NCI-H2081 treated with DMSO at 0.1 percent for 48 hours (cell line): Measurements from ENCODE around the gene RRAGD.

Source experiments
- DNase-seq: peaks from one replicate; lab custom pipeline; 2025; lab: John Stamatoyannopoulos, UW

RRAGD gene

DNA sequence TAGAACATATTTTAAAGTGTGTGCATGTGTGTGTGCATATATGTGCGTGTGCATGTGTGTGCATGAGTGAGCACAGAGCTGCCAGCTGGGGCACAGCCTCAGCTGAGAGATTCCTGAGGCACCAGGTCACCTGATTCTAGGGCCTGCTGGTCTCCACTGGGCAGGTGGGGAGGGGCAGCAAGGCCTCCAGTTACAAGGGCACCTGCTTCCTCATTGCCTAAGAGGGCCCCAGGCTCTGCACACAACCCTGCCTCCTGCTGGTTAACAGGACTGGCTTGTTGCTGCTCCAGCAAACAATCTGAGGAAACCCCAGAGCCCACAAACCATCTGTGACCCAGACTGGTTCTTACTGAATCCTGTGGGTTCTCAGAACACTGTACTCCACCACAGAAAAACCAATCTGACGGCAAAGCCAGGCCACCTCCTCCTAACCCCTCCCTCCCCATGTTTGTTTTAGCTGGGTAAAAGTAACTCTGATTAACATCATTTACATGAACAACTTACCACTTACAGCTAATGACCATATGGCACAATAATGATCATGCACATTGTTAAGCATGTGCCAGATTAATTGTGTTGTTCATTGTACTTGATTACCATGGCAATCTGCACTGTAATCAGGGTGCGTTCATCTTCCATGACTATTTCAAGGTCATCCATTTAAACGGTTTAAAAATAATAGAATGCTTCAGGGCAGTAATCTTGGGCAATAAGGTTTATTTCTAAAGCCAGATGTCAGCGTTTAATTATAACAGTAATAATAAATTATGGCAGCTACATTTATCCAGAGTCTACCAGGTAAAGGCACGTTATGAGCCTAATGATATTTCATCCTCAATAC is 36.4 kb downstream of the RRAGD start:
- DNase-seq, result peak; percentile 84

DNA sequence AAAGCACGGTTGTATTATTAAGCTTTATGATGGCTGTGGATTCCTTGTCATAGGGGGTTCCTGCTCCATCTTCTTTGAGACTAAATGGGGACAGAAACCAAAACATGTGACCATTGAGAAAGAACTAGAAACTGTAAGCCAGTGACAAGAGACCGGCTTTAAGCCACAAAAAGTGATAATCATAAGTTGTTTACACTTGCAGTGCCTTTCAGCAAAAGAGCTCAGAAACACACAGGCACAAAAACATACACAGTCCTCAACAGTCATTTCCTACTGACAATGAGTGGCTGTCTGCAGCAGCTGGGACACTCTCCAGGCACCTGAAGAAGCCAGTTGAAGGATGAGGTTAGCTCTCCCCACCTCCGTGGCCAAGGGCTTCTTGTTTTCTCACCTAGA is 39.6 kb downstream of the RRAGD start:
- no peak for DNase-seq

DNA sequence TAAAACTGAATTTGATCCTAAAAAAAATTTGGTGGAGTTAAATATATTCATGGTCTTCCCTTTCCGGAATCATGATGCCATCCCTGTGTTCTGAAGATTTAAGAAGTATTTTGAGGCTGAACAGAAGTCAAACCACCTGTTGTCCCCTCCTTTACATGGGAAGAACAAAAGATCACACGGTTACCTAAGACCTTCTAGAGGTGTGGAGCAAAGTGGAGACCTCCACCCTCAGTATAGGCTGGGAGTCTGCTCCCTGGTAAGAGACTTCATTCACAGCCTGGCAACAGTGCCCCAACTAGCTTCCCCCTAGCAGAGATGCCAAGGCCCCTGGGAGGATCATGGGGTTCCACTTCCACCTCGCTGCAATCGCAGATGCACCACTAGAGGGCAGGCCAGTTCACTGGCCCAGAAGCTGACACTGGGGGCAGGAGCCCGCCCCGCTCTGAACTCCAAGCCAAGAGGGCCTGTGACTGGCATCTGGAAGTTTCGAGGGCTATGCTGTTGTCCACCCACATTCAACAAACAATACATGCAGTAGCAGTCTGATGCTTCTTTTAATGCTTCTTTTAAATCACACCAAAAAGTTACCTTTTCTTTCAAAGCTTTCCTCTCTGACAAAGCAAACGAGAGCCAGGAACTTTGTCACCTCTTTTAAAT is 40.1 kb downstream of the RRAGD start:
- peak; percentile 30 for DNase-seq

DNA sequence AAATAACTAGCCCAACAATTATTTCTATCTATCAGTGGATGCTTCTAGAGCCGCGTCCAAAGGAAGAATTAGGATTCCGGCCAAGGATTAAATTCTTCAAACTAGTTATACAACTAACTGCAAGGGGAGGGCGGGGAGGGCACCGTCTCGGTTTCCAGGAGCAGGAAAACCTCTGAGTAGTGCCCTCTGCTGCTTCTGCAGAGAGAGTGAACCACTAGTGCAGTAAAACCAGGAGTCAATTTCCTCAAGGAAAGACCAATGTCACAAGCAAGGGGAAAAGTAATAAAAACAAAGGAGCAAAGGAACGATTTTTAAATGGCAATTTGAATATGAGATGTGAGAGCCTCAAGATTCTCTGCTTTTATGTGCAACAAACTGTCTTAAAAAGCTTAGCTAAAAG is 43.1 kb downstream of the RRAGD start:
- DNase-seq, result no peak

DNA sequence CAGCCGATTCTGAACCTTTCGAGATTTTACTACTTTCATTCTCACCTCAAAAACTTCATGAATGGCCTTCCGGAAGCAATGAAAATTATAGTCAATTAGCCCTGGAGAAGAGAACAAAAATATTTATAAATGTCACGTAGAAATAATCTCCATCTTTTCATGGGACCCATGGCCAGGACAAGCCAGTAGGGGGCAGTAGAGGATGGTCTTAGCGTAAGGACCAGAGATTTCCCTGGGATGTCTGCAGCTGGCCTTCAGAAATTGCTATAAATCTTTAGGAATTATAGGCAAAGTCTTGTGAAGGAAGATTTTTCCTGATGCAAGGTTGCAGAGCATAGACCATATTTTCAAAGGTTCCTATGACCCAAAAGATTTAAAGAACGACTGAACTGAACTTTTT is 44.0 kb downstream of the RRAGD start:
- no peak for DNase-seq

- DNase-seq, result no peak
Observed at GRCh38 chr6:89364586-89364985, 47.5 kb downstream of the RRAGD start.

DNA sequence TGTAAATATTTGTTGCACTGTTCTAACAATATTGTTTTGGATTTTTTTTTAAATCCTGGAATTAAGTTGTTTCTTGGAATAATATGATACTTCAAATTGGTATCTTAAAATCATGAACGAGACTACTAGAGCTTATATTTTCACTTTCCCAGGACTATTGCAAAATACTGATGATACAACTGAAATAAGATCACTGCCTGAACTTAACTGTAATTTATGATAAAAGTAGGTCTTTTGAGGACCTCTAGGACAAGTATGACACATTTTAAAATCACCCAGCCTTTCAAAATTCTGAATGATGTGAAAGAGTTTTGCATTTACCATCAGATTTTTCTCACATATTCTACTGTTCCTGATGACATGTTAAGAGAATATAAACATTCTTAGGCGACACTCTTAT is 50.9 kb downstream of the RRAGD start:
- DNase-seq, result no peak

DNA sequence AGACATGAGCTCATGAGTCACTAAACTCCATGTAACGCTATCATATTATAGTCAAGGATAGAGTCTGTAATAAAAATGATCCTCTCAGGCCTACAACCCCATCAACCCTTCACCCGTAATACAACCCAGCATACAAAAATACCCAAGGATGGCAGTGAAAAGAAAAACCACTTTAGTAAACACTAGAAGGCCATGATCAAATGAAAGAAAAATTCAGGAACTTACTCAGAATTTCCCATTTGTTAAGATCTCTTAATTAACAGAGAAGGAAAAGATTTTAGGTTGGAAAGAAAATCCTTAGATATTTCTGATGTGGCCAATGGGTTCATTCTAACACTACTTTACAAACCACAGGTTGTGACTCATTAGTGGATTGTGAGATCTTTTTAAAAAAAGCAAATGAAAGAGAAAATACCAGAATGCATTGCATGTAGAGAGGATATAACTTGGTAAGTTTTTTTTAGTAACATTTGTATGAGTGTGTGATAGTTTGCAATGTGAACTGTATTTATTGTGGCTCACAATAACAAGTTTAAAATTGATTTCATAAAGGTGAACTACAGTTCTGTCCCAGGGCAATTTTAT is 51.6 kb downstream of the RRAGD start:
- no peak for DNase-seq

DNA sequence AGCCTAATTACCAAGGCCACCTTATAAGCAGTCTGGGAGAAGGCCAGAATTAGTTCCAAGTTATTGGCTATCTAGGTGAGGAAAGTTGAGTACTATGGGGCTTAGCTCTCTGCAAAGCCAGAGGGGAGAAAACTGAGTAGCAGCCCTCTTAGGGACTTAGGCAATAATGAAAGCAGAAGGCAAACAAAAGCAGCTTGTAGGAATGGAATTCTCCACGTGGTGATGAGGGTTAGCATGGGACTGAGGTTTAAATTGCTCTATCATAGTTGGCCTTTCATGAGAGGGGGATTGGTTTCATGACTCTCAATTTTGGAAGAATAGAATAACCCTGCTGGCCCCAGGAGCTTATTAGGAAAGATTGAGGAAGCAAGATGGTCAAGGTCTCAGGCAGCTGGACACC is 52.5 kb downstream of the RRAGD start:
- no peak for DNase-seq

DNA sequence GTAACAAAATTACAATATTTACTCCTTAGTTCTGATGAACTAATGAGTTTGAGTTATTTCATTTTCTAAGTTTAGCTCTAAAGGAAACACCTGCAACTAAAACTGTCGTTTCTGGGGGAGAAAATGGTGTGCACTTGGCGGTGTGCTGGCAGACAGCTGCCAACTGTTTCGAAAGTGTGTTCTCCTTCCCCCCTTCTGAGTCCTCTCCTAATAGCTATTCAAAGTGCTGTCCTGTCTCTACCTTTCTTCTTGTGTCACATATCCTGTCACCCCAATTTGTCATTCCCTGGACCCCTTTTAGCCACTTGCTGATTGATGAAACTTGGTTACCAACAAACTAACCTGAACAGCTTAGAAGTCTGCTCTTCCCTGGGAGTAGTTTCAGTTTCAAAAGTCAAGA is 54.7 kb downstream of the RRAGD start:
- no peak for DNase-seq

DNA sequence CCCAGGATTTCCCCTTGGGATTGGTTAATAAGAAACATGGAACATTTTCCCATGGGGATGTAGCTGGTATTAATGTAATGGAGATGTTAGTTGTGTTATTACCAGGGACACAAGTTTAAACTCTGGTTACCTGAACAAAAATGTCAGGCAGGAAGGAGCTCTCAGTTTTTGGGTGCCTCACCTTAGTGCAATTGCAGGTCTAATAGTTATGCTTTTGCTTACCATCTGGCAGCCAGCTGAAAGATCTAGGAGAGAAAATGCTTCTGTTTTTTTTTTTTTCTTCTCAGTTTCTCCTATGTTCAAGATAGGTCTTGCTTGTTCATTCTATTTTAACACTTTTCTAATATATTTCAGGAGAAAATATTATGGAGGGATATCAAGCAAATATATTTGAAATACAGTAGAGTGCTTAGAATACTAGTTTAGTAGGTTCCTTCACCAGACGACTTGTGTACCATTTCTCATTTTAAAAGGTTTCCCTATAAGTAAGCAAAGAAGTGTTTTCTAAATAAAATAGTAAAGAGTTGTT is 55.4 kb downstream of the RRAGD start:
- DNase-seq, result no peak

DNA sequence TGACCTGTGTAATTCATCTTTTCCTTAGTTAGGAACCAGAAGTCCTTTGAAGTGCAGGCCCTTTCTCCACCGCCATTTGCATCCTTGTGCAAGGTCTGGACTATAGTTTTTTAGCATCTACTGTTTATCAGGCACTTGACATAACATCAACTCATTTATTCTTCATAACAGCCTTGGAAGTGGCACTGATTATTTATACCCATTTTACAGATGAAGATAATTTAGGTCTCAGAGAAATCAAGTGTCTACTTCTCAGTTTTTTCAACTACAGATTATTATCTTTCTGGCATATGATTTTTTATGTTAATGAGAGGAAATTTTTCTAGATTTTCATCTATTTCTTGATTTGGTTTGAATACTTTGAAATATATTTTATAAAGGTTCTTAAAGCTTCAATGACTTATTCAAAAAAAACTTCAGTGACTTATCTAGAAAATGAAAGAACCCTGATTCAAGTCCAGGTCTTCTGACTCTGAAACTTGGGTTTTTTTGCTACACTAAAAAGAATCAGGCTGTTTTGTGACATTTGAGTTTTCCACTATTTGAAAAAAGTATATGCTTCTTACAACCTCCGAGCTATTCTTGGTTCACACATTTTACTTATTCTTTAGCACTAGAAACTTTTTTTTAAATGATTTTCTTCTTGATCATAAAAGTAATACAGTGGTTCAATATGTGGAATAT is 56.4 kb downstream of the RRAGD start:
- no peak for DNase-seq

DNA sequence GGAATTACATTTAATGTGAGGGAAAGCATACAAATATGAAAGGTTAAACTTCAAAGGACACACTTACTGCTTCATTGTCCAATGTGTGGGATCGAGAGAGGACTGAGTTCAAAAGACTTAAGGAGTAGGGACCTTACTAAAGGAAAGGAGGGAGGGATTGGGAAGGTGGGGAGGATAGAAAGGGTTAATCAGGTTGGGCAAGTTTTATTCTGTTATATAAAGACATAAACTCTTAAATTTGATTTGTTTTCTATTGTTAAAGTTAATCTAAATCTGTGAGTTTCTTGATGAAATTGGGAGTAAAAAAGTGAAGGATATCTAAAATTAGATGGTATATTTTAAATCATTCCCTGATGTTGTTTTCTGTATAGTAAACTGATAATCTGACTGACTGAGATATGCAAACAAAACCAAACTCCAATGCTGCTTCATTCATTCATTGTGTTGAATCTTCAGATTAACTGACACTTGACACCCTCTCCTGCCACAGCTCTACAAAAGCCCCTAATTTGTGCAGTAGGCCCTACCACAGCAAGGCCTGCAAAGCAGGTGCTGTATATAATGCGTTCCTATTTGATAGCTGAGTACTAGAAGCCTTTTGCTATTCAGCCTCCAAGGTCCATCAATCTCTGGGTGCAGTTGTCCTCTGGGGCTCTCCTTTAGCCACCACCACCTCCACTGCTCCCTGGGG is 58.2 kb downstream of the RRAGD start:
- peak; percentile 36 for DNase-seq

- DNase-seq, result no peak
Observed at GRCh38 chr6:89353118-89353556, 58.9 kb downstream of the RRAGD start.

DNA sequence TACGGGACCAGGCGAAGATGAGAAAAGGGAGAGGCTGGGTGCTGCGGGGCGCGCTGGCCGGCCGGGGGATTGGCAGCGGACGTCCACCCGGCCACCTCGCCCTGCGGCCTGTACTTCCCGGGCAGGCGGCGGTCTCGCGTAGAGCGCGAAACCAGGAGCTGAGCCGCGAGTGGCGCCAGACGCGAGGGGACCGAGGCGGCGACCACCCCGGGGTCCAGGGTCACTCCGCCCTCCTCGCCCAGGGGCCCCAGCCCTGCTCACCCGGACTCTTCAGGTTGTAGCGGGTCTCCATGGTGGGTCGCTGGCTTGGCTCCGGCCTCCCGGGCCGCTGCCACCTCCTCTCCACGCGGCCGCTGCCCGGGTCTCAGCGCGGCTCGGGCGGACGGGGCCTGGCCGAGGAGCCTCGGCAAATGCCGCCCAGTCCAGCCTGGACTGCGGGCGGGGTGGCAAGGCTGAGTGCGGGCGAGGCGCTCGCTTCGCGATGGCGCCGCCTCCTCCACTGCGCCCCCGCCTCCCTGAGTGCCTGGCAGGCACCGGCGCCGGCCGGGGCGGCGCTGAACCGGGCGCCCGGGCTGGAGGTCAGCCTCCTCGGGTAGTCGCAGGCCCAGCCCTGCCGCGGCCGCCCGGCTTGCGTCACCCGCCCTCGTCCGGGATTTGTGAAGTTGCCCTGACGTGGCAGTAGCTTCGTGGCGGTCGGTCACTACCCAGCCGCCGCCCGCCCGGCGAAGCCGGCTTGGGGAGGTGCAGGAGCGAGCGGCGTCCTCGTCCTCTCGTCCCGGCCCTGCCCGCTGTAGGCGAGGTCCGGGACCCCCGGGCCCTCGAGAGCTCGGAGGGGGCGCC is 59.6 kb downstream of the RRAGD start, which contains the start of gene UBE2J1:
TSS of gene UBE2J1 (minus strand) at position 445 of the 840 bp plus-strand sequence. CDS start at position 292, 153 bp downstream.
- DNase-seq, result no peak

- DNase-seq, result no peak
Observed at GRCh38 chr6:89351671-89352277, 60.3 kb downstream of the RRAGD start.

DNA sequence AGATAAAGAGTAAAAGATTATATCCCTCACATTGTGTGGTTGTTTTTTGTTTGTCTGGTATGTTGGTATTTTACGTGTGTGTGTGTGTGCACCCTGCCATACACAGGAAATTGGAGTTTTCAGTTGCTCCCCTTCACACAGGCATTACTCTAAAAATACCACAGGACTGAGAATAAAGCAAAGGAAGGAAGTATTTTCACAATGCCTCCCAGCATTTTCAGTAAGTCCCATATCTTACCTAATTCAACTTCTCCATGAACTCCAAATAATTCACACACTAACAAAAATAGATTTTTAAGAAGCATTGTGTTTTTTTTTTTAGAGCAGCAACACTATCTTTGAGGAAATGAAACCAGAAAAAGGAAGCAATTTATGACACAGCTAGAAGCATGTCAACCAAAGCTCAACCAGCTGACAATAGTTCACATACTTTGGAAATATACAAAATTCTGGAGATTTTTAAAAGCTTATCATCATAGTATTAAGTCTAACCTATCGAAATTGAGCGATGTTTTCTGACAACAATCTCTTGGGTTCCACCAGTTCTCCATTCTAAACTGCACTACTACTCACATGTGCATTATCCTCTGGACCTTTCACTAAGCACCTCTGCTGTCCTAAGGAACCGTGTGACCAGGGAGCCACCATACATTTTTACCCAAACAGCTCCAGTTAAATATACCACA is 61.6 kb downstream of the RRAGD start:
- DNase-seq, result no peak

GRCh38 chr6:89348372-89348771 is 63.7 kb downstream of the RRAGD start:
- no peak for DNase-seq

- DNase-seq, result no peak
Observed at GRCh38 chr6:89347825-89348224, 64.2 kb downstream of the RRAGD start.

DNA sequence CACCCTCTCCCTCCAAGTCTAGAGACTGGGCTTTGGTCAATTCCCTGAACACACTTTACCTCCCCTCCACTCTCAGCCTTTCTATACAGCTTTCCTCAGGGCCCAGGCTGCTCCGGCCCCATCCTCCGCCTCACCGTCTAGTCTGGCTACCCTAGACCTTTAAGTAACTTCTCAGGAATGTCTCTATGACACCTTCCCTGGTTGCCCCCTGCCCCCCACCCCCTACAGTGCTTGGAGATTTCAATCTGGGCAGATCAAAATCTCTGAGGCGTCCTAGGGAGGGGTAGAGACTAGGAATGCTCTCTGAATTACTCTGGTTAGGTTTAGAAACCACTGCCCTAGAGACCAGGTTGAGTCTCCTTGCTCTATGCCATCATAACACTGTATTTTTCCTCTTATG is 65.6 kb downstream of the RRAGD start:
- no peak for DNase-seq
